Breast epithelium (tissue), 4 donors: ENCODE measurements around the gene SLC46A2. TPM values are rescaled to one million over a fixed set of nuclear protein-coding genes. Genes with fewer than 3 reads are reported as not detected.

Experiments
- DNase-seq, 2 donors: peaks; one replicate each; pipeline ENCODE4 v3.0.0-alpha.2; 2019; ENCODE audit warnings: low spot score in 2 of 2
- H3K27ac ChIP-seq, 2 donors: fragments of 200-600 bp; sonication (generic) in 1 of 2; one replicate each; pipeline ENCODE4 v1.5.1; 2016 to 2019; ENCODE audit warnings: mild to moderate bottlenecking in 1 of 2
- H3K27me3 ChIP-seq, 2 donors: fragments of 200-600 bp; sonication (generic) in 1 of 2; one replicate each; pipeline versions ENCODE4 v1.5.1 to v1.6.0; 2017 to 2019; ENCODE audit warnings: control low read depth in 1 of 2, mild to moderate bottlenecking in 1 of 2
- H3K36me3 ChIP-seq: fragments of 200-600 bp; one replicate; pipeline ENCODE4 v1.5.1; 2019
- H3K4me1 ChIP-seq, 2 donors: fragments of 200-600 bp; sonication (generic); one replicate each; pipeline ENCODE4 v1.5.1; 2016 to 2019; ENCODE audit warnings: control low read depth in 1 of 2
- H3K4me3 ChIP-seq, 3 donors: fragments of 200-600 bp; sonication (generic); 1 replicate in 2 of 3; 2 replicates in 1 of 3; pipeline ENCODE4 v1.5.1; 2016 to 2019; ENCODE audit warnings: mild to moderate bottlenecking in 3 of 3, moderate library complexity in 2 of 3
- H3K9me3 ChIP-seq, 2 donors: fragments of 200-600 bp; sonication (generic) in 1 of 2; one replicate each; pipeline ENCODE4 v1.5.1; 2016 to 2019; ENCODE audit warnings: control low read depth in 1 of 2
- POLR2A ChIP-seq: fragments of 450-650 bp; IDR thresholded peaks from one replicate; pipeline ENCODE4 v1.6.1; 2016; ENCODE audit warnings: antibody characterized with exemption, mild to moderate bottlenecking, moderate library complexity
- POLR2AphosphoS5 ChIP-seq, 3 donors: sonication (generic); formaldehyde crosslinking; IDR thresholded peaks; one replicate each; pipeline ENCODE4 v1.6.1; 2017; ENCODE audit warnings: antibody characterized with exemption in 3 of 3
- intact Hi-C: fragments of 100-400 bp; cut with DNase I; formaldehyde crosslinking; loops from one replicate; pipeline ENCODE4 v1.15.1; 2023; ENCODE audit warnings: low total_unique reads
- total RNA-seq, 3 donors: library from RNA; depleted of rRNA; stranded (reverse); fragments of >200 nt; gene quantifications; one replicate each; pipeline ENCODE4 v1.1.0, GENCODE V29; 2016
- TF ChIP-seq, protein P1 (sequence below), 3 donors: fragments of 450-650 bp; IDR thresholded peaks; one replicate each; pipeline ENCODE4 v1.5.1; 2016 to 2017; ENCODE audit warnings: antibody characterized with exemption in 3 of 3, mild to moderate bottlenecking in 3 of 3, moderate library complexity in 3 of 3

SLC46A2 gene
- total RNA-seq, 3 donors from 2014 or later: 0.16 to 0.66 TPM; not detected in 1

DNA sequence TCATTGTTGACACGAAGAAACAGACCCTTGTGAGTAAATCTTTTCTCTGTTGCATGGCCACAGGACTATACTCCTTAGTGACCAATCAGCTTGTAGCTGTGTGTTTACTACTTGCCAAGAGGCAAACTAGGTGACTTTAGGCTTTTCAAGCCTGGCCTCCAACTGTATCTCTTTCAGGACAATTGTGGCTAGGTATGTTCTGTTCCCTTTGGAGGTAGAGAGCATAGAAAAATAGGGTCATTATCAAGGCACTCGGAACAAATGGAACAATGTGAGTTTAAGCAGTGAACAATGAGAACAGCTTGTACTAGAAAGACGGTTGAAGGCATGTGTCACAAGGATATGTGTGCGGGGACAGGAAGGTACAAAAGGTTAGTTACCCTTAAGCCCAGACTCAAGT lies 48.1 kb downstream of the SLC46A2 start:
- H3K27me3 ChIP-seq: no peaks in the 10 kb centered on the region
- no peaks in the 10 kb centered on the region for H3K4me1 ChIP-seq
- no peak for DNase-seq
- no peaks in the 10 kb centered on the region for H3K9me3 ChIP-seq
- TF ChIP-seq POLR2AphosphoS5 (IDR thresholded peaks at IDR 0.05) (no peak), POLR2A (no peak)
- TF ChIP-seq, protein P1, sequence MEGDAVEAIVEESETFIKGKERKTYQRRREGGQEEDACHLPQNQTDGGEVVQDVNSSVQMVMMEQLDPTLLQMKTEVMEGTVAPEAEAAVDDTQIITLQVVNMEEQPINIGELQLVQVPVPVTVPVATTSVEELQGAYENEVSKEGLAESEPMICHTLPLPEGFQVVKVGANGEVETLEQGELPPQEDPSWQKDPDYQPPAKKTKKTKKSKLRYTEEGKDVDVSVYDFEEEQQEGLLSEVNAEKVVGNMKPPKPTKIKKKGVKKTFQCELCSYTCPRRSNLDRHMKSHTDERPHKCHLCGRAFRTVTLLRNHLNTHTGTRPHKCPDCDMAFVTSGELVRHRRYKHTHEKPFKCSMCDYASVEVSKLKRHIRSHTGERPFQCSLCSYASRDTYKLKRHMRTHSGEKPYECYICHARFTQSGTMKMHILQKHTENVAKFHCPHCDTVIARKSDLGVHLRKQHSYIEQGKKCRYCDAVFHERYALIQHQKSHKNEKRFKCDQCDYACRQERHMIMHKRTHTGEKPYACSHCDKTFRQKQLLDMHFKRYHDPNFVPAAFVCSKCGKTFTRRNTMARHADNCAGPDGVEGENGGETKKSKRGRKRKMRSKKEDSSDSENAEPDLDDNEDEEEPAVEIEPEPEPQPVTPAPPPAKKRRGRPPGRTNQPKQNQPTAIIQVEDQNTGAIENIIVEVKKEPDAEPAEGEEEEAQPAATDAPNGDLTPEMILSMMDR (IDR thresholded peaks at IDR 0.05): no peak
- H3K36me3 ChIP-seq: no peaks in the 10 kb centered on the region
- no peak overlapping the region for H3K4me3 ChIP-seq
- intact Hi-C loops: no loop called here
- H3K27ac ChIP-seq: peak overlapping the region in 1 of 2 donors; percentile 21

DNA sequence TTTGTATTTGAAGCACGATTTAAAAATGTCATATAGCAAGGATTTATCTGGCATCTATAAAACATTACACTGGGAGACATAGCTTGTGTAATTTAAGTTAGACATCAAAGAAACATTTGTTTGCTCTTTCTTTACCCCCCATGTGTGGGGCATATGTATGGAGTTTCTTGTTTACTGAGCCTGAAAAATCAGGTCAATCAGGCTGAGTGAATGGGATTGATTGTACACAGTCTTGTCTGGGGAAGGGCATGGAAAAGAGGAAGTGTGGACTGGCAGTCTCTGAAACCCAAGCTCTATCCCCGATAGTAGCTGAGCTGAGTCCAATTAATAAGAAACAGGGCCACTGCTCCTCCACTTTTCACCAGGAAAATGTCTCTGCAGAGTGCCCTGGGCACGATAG lies 49.4 kb downstream of the SLC46A2 start:
- TF ChIP-seq POLR2A: no peak
- intact Hi-C loops: no loop called here
- Histone ChIP-seq H3K4me1 (no peaks in the 10 kb centered on the region), H3K9me3 (no peaks in the 10 kb centered on the region), H3K27ac (peak overlapping the region in 1 of 2 donors; percentile 41), H3K4me3 (no peak overlapping the region), H3K27me3 (no peaks in the 10 kb centered on the region), H3K36me3 (no peaks in the 10 kb centered on the region)
- no peak for DNase-seq

DNA sequence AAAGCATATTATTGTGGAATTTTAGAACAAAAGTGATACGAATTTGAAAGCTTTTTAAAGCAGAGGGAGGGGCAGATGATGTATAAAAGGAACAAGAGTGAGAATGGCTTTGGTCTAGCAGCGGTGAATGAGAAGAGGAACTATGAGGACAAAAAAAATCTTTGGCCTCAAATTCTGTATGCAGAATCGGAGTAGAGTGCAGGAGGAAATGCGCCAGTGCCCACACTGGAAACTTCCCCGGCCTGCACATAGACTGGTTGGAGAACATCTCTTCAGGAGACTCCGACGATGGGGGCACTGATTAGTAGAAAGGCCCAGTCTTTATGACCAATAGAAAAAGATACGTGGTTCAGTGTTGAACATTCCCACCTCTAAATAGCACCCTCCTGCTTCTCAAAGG lies 51.3 kb downstream of the SLC46A2 start:
- intact Hi-C loops: no loop called here

DNA sequence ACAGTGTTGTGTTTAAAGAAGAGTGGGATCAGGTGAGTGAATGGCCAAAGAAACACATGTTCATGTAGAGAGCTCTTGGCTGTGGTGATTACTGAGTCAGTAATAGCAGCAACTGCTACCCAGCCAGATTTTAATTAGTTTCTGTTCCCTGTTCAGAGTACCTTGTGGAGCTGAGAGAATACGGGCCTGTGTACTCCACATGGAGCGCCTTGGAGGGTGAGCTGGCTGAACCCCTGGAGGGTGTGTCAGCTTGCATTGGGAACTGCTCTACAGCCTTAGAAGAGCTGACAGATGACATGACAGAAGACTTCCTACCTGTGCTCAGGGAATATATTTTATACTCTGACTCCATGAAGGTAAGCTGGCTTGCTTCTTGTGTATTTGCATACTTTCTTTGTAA lies 52.3 kb downstream of the SLC46A2 start:
- Histone ChIP-seq H3K36me3 (no peaks in the 10 kb centered on the region), H3K4me3 (no peak overlapping the region)

More for the DNA sequence above, 51.3 kb downstream of the SLC46A2 start:
- H3K4me1 ChIP-seq: no peaks in the 10 kb centered on the region
- DNase-seq: no peak
- no peak overlapping the region for H3K4me3 ChIP-seq
- H3K27ac ChIP-seq: no peak overlapping the region
- H3K27me3 ChIP-seq: no peaks in the 10 kb centered on the region
- TF ChIP-seq POLR2AphosphoS5 (IDR thresholded peaks at IDR 0.05): no peak
- no peak for TF ChIP-seq POLR2A
- TF ChIP-seq, protein P1 (IDR thresholded peaks at IDR 0.05): no peak
- no peaks in the 10 kb centered on the region for H3K9me3 ChIP-seq
- H3K36me3 ChIP-seq: no peaks in the 10 kb centered on the region

DNA sequence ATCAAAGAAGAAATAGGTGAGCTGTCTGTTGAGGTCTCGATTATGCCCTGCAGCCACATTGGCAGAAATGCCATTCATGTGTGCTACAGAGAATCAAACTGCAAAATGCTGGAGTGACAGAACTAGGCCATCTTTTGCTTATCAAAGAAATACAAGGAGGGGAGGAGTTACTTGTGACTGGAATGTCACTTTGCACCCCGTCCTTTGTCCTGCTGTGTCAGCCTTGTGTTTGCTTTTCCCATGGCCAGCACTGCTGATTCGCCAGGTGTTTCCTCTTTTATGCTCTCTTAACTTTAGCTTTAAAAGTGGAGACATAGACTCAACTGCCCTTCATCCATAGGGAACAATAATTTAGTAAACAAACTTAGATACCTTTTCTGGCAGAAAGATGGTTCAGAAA lies 54.3 kb downstream of the SLC46A2 start:
- no peak for DNase-seq
- TF ChIP-seq POLR2A (no peak), POLR2AphosphoS5 (IDR thresholded peaks at IDR 0.05) (no peak)
- TF ChIP-seq, protein P1 (IDR thresholded peaks at IDR 0.05): no peak
- no peak overlapping the region for H3K4me3 ChIP-seq
- H3K27me3 ChIP-seq: no peaks in the 10 kb centered on the region
- H3K4me1 ChIP-seq: no peaks in the 10 kb centered on the region
- intact Hi-C loops: no loop called here
- peak overlapping the region in 1 of 2 donors; percentile 29 for H3K27ac ChIP-seq
- H3K9me3 ChIP-seq: no peaks in the 10 kb centered on the region
- no peaks in the 10 kb centered on the region for H3K36me3 ChIP-seq

More for the DNA sequence above, 52.3 kb downstream of the SLC46A2 start:
- TF ChIP-seq, protein P1 (IDR thresholded peaks at IDR 0.05): no peak
- TF ChIP-seq POLR2AphosphoS5 (IDR thresholded peaks at IDR 0.05): no peak
- no peak for TF ChIP-seq POLR2A
- H3K27me3 ChIP-seq: no peaks in the 10 kb centered on the region
- no peak for DNase-seq
- no peaks in the 10 kb centered on the region for H3K4me1 ChIP-seq
- no peaks in the 10 kb centered on the region for H3K9me3 ChIP-seq
- intact Hi-C loops: no loop called here
- H3K27ac ChIP-seq: no peak overlapping the region

DNA sequence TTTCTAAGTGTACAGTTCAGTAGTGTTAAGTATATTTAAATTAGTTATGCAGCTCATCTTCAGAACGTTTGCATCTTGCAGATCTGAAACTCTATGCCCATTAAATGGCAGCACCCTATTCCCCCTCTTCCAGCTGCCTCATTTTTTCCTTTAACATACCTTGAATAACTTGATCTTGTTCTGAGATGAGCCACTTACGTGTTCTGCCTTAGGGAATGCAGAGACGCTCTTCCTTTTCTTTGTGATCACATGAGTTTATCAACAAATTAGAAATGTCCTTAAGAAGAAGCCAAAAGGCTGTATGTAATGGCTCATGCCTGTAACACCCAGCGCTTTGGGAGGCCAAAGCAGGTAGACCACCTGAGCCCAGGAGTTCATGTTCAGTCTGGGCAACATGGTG lies 57.6 kb downstream of the SLC46A2 start:
- H3K9me3 ChIP-seq: no peaks in the 10 kb centered on the region
- H3K27me3 ChIP-seq: no peaks in the 10 kb centered on the region
- no peaks in the 10 kb centered on the region for H3K36me3 ChIP-seq
- intact Hi-C loops: no loop called here
- no peak overlapping the region for H3K4me3 ChIP-seq
- DNase-seq: peak in 1 of 2 donors; percentile 1
- H3K4me1 ChIP-seq: no peaks in the 10 kb centered on the region
- TF ChIP-seq POLR2AphosphoS5 (IDR thresholded peaks at IDR 0.05) (no peak), POLR2A (no peak)
- TF ChIP-seq, protein P1 (IDR thresholded peaks at IDR 0.05): no peak
- H3K27ac ChIP-seq: no peak overlapping the region
